Ovary (tissue), 9 donors: ENCODE data around the gene PCDHGA11. TPM values are rescaled to one million over a fixed set of nuclear protein-coding genes. Genes with fewer than 3 reads are reported as not detected.
"Not testable (repeated sequence)": the region's sequence is repeated elsewhere in the genome, so short reads cannot be mapped to it uniquely, and the experiment has no call there.

Experiments
- DNase-seq, 5 donors: peaks; one replicate each; pipeline ENCODE4 v3.0.0-alpha.2; 2019 to 2020
- H3K27ac ChIP-seq, 2 donors: fragments of 200-600 bp; one replicate each; pipeline versions ENCODE4 v1.5.1 to v1.8.0; 2019 to 2022
- H3K27me3 ChIP-seq: fragments of 200-600 bp; one replicate; pipeline ENCODE4 v1.8.0; 2022
- H3K36me3 ChIP-seq: fragments of 200-600 bp; sonication (generic); one replicate; pipeline ENCODE4 v1.5.1; 2019
- H3K4me1 ChIP-seq: one replicate; pipeline ENCODE4 v1.8.1; 2013; ENCODE audit warnings: mild to moderate bottlenecking, moderate library complexity; ENCODE audit not compliant: insufficient read depth
- H3K4me3 ChIP-seq: fragments of 200-600 bp; sonication (generic); one replicate; pipeline ENCODE4 v1.5.1; 2017
- H3K9me3 ChIP-seq, 2 donors: fragments of 200-600 bp in 1 of 2; sonication (generic) in 1 of 2; one replicate each; pipeline versions ENCODE4 v1.5.1 to v1.8.1; 2013 to 2019; ENCODE audit warnings: mild to moderate bottlenecking in 1 of 2, moderate library complexity in 1 of 2
- EP300 ChIP-seq: sonication (generic); formaldehyde crosslinking; IDR thresholded peaks from one replicate; pipeline ENCODE4 v1.6.1; 2017; ENCODE audit warnings: antibody characterized with exemption
- POLR2A ChIP-seq: fragments of 450-650 bp; IDR thresholded peaks from one replicate; pipeline ENCODE4 v1.6.1; 2017; ENCODE audit warnings: antibody characterized with exemption, mild to moderate bottlenecking, moderate library complexity
- WGBS, 3 donors: extraction: QIAGEN DNeasy Blood & Tissue Kit in 1 of 3; methylation state at CpG; one replicate each; pipeline versions ENCODE4 v1.1.5 to v1.1.7; 2013 to 2017; 5-methylcytosine and 5-hydroxymethylcytosine counted together
- intact Hi-C, 4 donors: fragments of 100-400 bp; cut with DNase I; formaldehyde crosslinking; loops; one replicate each; pipeline versions ENCODE4 v1.11.0 to v1.15.1; 2022 to 2023
- polyA plus RNA-seq, 2 donors: library from polyadenylated mRNA; stranded (reverse); fragments of 200-250 nt in 1 of 2; fragments of 350-450 nt in 1 of 2; fragmentation: Illumina TruSeq in 1 of 2; extraction: RNeasy Lipid Tissue Mini Kit (QIAGEN cat#74804) in 1 of 2; gene quantifications; one replicate each; pipeline ENCODE4 v1.2.3, GENCODE V29; 2013 to 2014
- total RNA-seq, 7 donors: library from RNA; depleted of rRNA in 2 of 7; stranded (reverse); fragments of >200 nt in 2 of 7; fragmentation: NEBNext Ultra II Directional in 3 of 7; extraction: Animal tissue kit (Norgen Biotek cat#: 25700) in 3 of 7; gene quantifications; one replicate each; pipeline versions ENCODE4 v1.1.0 to v1.2.4, GENCODE V29; 2016 to 2023
- TF ChIP-seq, protein P1 (sequence below), 3 donors: fragments of 450-650 bp in 2 of 3; fragments of 200-600 bp in 1 of 3; IDR thresholded peaks; one replicate each; pipeline versions ENCODE4 v1.5.1 to v1.8.0; 2016 to 2022; ENCODE audit warnings: antibody characterized with exemption in 3 of 3, mild to moderate bottlenecking in 1 of 3
- donor health status: DM: no; HTN: no; CAD: no; lungs with moderate emphysema.
- donor health status: DM: no; HTN: no; CAD: no.
- donor health status: Bipolar disorder and iron deficiency.
- donor health status: DM: yes; HTN: yes; CAD: no.
- donor health status: DM: no; HTN: no; CAD: no.
- donor health status: DM: yes; HTN: yes; CAD: no.

PCDHGA11 gene
- total and polyA plus RNA-seq, 9 donors, result 1.4 to 7.7 (median 4.7) TPM

- WGBS, 3 donors, result 11 to 20% (median 12%) methylated on average over 33 of the region's 33 CpGs
- intact Hi-C loops, result no loop called here
Measured at GRCh38 chr5:141430332-141431113, 9.7 kb downstream of the PCDHGA11 start, which contains the start of gene PCDHGA12. Gene PCDHGA12 (plus strand): TSS chr5:141430507. CDS start chr5:141430760, 253 bp downstream.

GRCh38 chr5:141431286-141431685 is 10.4 kb downstream of the PCDHGA11 start:
- intact Hi-C loops, result no loop called here
- Histone ChIP-seq H3K36me3 (no peaks in the 10 kb centered on the region), H3K9me3 (peaks cover 8 to 54% of the 10 kb centered on the region in 2 donors), H3K27me3 (no peaks in the 10 kb centered on the region), H3K27ac (no peak overlapping the region), H3K4me3 (no peak overlapping the region), H3K4me1 (no peaks in the 10 kb centered on the region)
- WGBS, 3 donors, result 12 to 22% (median 15%) methylated on average over 37 of the region's 37 CpGs
- TF ChIP-seq, protein P1, sequence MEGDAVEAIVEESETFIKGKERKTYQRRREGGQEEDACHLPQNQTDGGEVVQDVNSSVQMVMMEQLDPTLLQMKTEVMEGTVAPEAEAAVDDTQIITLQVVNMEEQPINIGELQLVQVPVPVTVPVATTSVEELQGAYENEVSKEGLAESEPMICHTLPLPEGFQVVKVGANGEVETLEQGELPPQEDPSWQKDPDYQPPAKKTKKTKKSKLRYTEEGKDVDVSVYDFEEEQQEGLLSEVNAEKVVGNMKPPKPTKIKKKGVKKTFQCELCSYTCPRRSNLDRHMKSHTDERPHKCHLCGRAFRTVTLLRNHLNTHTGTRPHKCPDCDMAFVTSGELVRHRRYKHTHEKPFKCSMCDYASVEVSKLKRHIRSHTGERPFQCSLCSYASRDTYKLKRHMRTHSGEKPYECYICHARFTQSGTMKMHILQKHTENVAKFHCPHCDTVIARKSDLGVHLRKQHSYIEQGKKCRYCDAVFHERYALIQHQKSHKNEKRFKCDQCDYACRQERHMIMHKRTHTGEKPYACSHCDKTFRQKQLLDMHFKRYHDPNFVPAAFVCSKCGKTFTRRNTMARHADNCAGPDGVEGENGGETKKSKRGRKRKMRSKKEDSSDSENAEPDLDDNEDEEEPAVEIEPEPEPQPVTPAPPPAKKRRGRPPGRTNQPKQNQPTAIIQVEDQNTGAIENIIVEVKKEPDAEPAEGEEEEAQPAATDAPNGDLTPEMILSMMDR (IDR thresholded peaks at IDR 0.05), result no peak
- TF ChIP-seq POLR2A (no peak), EP300 (no peak)
- DNase-seq, result no peak

More at GRCh38 chr5:141430332-141431113, 9.7 kb downstream of the PCDHGA11 start, which contains the start of gene PCDHGA12:
- no peak for TF ChIP-seq EP300
- TF ChIP-seq, protein P1 (IDR thresholded peaks at IDR 0.05), result peak in 1 of 3 donors; percentile 18
- Histone ChIP-seq H3K4me3 (no peak within 1 kb of the TSS), H3K4me1 (no peaks in the 10 kb centered on the region), H3K27me3 (no peaks in the 10 kb centered on the region), H3K36me3 (no peaks in the 10 kb centered on the region), H3K9me3 (peaks cover 12 to 59% of the 10 kb centered on the region in 2 donors), H3K27ac (no peak within 1 kb of the TSS)
- DNase-seq, result peak in 3 of 5 donors; percentile 35 to 51 (median 39)

GRCh38 chr5:141432308-141432707 is 11.5 kb downstream of the PCDHGA11 start:
- H3K4me1 ChIP-seq, intact Hi-C loops, H3K27me3 ChIP-seq, H3K27ac ChIP-seq, H3K4me3 ChIP-seq, DNase-seq, H3K36me3 ChIP-seq: not testable (repeated sequence)
- peaks cover 8 to 45% of the 10 kb centered on the region in 2 donors for H3K9me3 ChIP-seq
- WGBS, 3 donors, result 32 to 37% (median 35%) methylated on average over 30 to 38 of the region's 38 CpGs

- H3K36me3 ChIP-seq, intact Hi-C loops, H3K27ac ChIP-seq, DNase-seq, H3K27me3 ChIP-seq, H3K4me1 ChIP-seq, H3K4me3 ChIP-seq: not testable (repeated sequence)
- 25 to 29% (median 25%) methylated on average over 20 to 29 of the region's 29 CpGs for WGBS, 3 donors
- H3K9me3 ChIP-seq, result peaks cover 6 to 44% of the 10 kb centered on the region in 2 donors
Measured at GRCh38 chr5:141432726-141433125, 11.9 kb downstream of the PCDHGA11 start.

DNA sequence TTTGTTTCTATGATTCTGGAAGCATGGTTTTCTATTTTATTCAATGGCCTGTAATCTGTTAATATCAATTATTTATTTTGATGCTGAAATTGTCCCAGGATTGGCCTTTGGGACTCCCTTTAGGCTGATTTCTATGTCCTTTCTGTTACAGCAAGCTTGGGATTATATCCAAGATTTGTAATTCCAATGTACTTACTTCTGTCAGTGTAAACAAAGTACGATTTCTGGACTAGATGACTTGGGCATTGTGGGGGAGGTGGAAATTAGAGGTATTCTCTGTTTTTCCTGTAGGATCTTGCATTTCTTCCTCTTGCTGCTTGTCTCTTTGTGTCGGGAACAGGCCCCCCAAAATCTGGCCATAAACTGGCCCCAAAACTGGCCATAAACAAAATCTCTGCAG is 13.2 kb downstream of the PCDHGA11 start:
- DNase-seq, result no peak
- intact Hi-C loops, result no loop called here
- 82 to 93% (median 88%) methylated on average over 2 of the region's 2 CpGs for WGBS, 3 donors

More for the DNA sequence above, 13.2 kb downstream of the PCDHGA11 start:
- Histone ChIP-seq H3K27ac (no peak overlapping the region), H3K4me3 (no peak overlapping the region), H3K36me3 (no peaks in the 10 kb centered on the region), H3K27me3 (no peaks in the 10 kb centered on the region), H3K9me3 (peaks cover 0 to 34% of the 10 kb centered on the region in 2 donors), H3K4me1 (no peaks in the 10 kb centered on the region)
- TF ChIP-seq, protein P1 (IDR thresholded peaks at IDR 0.05), result no peak
- no peak for TF ChIP-seq POLR2A
- no peak for TF ChIP-seq EP300
